Bronchial epithelial cell (primary cell): ENCODE data around the gene SGMS1. TPM values are rescaled to one million over a fixed set of nuclear protein-coding genes. Genes with fewer than 3 reads are reported as not detected.

ENCODE experiments used
- DNase-seq: peaks from one replicate; pipeline ENCODE4 v3.0.0-alpha.2; 2010; ENCODE audit warnings: low read depth
- FAIRE-seq: peaks from 2 replicates; lab custom pipeline; 2011; peaks lifted over from hg19 to GRCh38; lab: Jason Lieb, UNC
- H3K27me3 ChIP-seq: 2 replicates; pipeline ENCODE4 v1.5.1; 2011; ENCODE audit warnings: low read length; ENCODE audit not compliant: control insufficient read depth, insufficient read depth
- H3K36me3 ChIP-seq: 2 replicates; pipeline ENCODE4 v1.5.1; 2011; ENCODE audit warnings: low read length; ENCODE audit not compliant: control insufficient read depth, insufficient read depth
- H3K4me3 ChIP-seq: 2 replicates; pipeline ENCODE4 v1.5.1; 2011; ENCODE audit warnings: mild to moderate bottlenecking, low read depth, low read length, control low read depth
- CTCF ChIP-seq: IDR thresholded peaks from 2 replicates; pipeline ENCODE4 v1.5.1; 2011; ENCODE audit warnings: mild to moderate bottlenecking, moderate library complexity, low read length, control low read depth, inconsistent platforms; ENCODE audit not compliant: insufficient read depth, severe bottlenecking
- total RNA-seq: library from RNA; depleted of rRNA; stranded (reverse); fragments of >200 nt; gene quantifications from 2 replicates; pipeline ENCODE4 v1.2.1, GENCODE V29; 2014

SGMS1 gene
- total RNA-seq, 1 donor from 2014 or later = 21.3 TPM

- peak overlapping the region; percentile 48 for H3K4me3 ChIP-seq
- no peak for FAIRE-seq
- TF ChIP-seq CTCF = no peak
- H3K27me3 ChIP-seq = no peaks in the 10 kb centered on the region
- peak; percentile 88 for DNase-seq
- H3K36me3 ChIP-seq = no peaks in the 10 kb centered on the region
These were observed 205.6 kb downstream of the SGMS1 start for GRCh38 chr10:50417886-50418830.

DNA sequence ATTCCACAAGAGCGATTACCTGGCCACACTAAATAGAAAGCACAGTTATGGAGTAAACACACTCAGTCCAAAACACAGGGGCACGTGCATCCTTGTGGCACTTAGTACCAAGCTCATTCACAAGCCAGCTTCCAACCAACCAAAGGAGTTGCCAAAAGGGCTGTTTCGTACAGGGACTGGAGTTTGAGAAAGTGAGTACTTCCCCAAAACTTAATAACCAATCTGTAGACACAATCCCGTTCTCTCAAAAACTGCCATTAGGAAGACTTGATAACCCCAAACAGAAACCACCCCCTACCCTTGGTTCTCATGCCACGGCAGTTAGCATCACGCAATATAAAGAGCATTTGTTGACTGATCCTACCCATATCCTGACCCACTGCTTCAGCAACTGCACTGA is 206.3 kb downstream of the SGMS1 start:
- DNase-seq (peak; percentile 31), FAIRE-seq (no peak)
- H3K36me3 ChIP-seq = no peaks in the 10 kb centered on the region

DNA sequence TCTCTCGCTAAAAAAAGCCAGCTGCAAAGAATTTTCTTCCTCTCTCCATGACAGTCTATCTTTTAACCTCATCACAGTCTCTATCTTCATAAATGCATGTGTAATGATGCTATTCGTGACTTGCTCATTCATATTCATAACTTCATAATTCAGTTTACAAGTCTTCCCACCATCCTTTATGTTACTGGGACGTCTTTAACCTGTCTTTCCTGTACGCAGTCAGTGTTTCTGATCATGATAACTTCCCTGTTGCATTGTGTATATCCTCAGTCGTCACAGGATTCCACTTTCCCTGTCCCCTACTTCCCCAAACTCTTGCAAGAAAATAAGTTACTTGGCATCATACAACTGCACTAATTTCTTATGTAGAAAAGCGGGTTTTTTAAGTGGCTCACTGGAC is 206.9 kb downstream of the SGMS1 start:
- no peaks in the 10 kb centered on the region for H3K27me3 ChIP-seq
- no peak for FAIRE-seq
- no peaks in the 10 kb centered on the region for H3K36me3 ChIP-seq
- H3K4me3 ChIP-seq = no peak overlapping the region
- DNase-seq = no peak
- TF ChIP-seq CTCF = no peak

More for the DNA sequence above, 206.3 kb downstream of the SGMS1 start:
- Histone ChIP-seq H3K4me3 (peak overlapping the region; percentile 48), H3K27me3 (no peaks in the 10 kb centered on the region)
- TF ChIP-seq CTCF = no peak

- no peak for FAIRE-seq
- DNase-seq = no peak
- no peak overlapping the region for H3K4me3 ChIP-seq
These were observed 207.5 kb downstream of the SGMS1 start for GRCh38 chr10:50416181-50416824.

GRCh38 chr10:50415292-50415691 is 208.5 kb downstream of the SGMS1 start:
- FAIRE-seq = no peak
- H3K4me3 ChIP-seq = no peak overlapping the region
- DNase-seq = no peak
- H3K27me3 ChIP-seq = no peaks in the 10 kb centered on the region
- TF ChIP-seq CTCF = no peak
- no peaks in the 10 kb centered on the region for H3K36me3 ChIP-seq

More at GRCh38 chr10:50416181-50416824, 207.5 kb downstream of the SGMS1 start:
- TF ChIP-seq CTCF = no peak
- no peaks in the 10 kb centered on the region for H3K27me3 ChIP-seq
- no peaks in the 10 kb centered on the region for H3K36me3 ChIP-seq
